Thyroid gland (tissue), 4 donors: ENCODE results near the gene PMF1. TPM values are rescaled to one million over a fixed set of nuclear protein-coding genes. Genes with fewer than 3 reads are reported as not detected.

Experiments
- DNase-seq, 2 donors: peaks; one replicate each; pipeline ENCODE4 v3.0.0-alpha.2; 2019
- H3K27ac ChIP-seq, 3 donors: fragments of 200-600 bp; sonication (generic); 1 replicate in 2 of 3; 2 replicates in 1 of 3; pipeline ENCODE4 v1.5.1; 2016 to 2019; ENCODE audit warnings: mild to moderate bottlenecking in 1 of 3, moderate library complexity in 1 of 3
- H3K27me3 ChIP-seq: fragments of 200-600 bp; sonication (generic); one replicate; pipeline ENCODE4 v1.5.1; 2019
- H3K36me3 ChIP-seq, 2 donors: fragments of 200-600 bp; sonication (generic); one replicate each; pipeline ENCODE4 v1.5.1; 2016 to 2019
- H3K4me1 ChIP-seq, 2 donors: fragments of 200-600 bp; sonication (generic); one replicate each; pipeline ENCODE4 v1.5.1; 2017 to 2019
- H3K4me3 ChIP-seq, 3 donors: fragments of 200-600 bp; sonication (generic); replicated peaks in 1 of 3; 1 replicate in 2 of 3; 2 replicates in 1 of 3; pipeline ENCODE4 v1.5.1; 2016; ENCODE audit warnings: mild to moderate bottlenecking in 1 of 3
- H3K9me3 ChIP-seq: fragments of 200-600 bp; sonication (generic); one replicate; pipeline ENCODE4 v1.5.1; 2017
- POLR2A ChIP-seq, 2 donors: fragments of 450-650 bp; IDR thresholded peaks; one replicate each; pipeline ENCODE4 v1.6.1; 2017; ENCODE audit warnings: antibody characterized with exemption in 2 of 2, mild to moderate bottlenecking in 2 of 2, moderate library complexity in 1 of 2
- WGBS, 2 donors: methylation state at CpG; one replicate each; pipeline ENCODE4 v1.1.5; 2017; 5-methylcytosine and 5-hydroxymethylcytosine counted together
- intact Hi-C: fragments of 100-400 bp; cut with DNase I; formaldehyde crosslinking; loops from one replicate; pipeline ENCODE4 v1.15.1; 2023
- total RNA-seq, 4 donors: library from RNA; depleted of rRNA; stranded (reverse); fragments of >200 nt; gene quantifications; one replicate each; pipeline ENCODE4 v1.2.3, GENCODE V29; 2016
- TF ChIP-seq, protein P1 (sequence below), 6 experiments: fragments of 200-600 bp in 3 of 6; fragments of 450-650 bp in 3 of 6; sonication (generic) in 3 of 6; IDR thresholded peaks; one replicate each; pipeline ENCODE4 v1.5.1; 2016 to 2019; ENCODE audit warnings: antibody characterized with exemption in 6 of 6, mild to moderate bottlenecking in 2 of 6, inconsistent platforms in 1 of 6, moderate library complexity in 1 of 6

PMF1 gene
- total RNA-seq, 4 donors from 2014 or later = 73.6 to 121 (median 107) TPM

DNA sequence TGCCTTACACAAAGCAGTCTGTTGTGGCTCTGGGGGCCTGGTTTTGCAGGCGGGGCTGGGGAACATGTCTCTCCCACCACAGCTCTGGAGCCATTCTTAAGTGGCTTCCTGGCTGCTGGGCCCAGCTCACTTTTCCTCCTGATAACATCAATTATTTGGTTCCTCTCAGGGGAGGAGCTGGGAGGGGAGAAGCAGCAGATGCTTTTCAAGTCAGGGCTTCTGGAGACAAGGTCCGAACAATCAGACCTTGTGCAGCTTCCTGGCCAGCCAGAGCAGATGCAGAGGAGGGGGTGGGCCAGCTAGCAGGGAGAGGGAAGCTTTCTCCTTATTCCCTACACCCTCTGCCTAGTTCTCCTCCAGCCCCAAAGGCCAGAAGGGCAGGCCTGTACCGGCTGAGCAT is 38.7 kb downstream of the PMF1 start:
- Histone ChIP-seq H3K9me3 (no peaks in the 10 kb centered on the region), H3K4me3 (no peak overlapping the region), H3K4me1 (peaks cover 0 to 16% of the 10 kb centered on the region in 2 donors), H3K27me3 (no peaks in the 10 kb centered on the region), H3K27ac (no peak overlapping the region), H3K36me3 (peaks cover 50 to 54% of the 10 kb centered on the region in 2 donors)
- intact Hi-C loops = no loop called here
- WGBS, 2 donors = 54% methylated on average over 3 of the region's 3 CpGs
- TF ChIP-seq, protein P1, sequence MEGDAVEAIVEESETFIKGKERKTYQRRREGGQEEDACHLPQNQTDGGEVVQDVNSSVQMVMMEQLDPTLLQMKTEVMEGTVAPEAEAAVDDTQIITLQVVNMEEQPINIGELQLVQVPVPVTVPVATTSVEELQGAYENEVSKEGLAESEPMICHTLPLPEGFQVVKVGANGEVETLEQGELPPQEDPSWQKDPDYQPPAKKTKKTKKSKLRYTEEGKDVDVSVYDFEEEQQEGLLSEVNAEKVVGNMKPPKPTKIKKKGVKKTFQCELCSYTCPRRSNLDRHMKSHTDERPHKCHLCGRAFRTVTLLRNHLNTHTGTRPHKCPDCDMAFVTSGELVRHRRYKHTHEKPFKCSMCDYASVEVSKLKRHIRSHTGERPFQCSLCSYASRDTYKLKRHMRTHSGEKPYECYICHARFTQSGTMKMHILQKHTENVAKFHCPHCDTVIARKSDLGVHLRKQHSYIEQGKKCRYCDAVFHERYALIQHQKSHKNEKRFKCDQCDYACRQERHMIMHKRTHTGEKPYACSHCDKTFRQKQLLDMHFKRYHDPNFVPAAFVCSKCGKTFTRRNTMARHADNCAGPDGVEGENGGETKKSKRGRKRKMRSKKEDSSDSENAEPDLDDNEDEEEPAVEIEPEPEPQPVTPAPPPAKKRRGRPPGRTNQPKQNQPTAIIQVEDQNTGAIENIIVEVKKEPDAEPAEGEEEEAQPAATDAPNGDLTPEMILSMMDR (IDR thresholded peaks at IDR 0.05) = no peak
- TF ChIP-seq POLR2A (IDR thresholded peaks at IDR 0.05) = no peak
- DNase-seq = no peak

DNA sequence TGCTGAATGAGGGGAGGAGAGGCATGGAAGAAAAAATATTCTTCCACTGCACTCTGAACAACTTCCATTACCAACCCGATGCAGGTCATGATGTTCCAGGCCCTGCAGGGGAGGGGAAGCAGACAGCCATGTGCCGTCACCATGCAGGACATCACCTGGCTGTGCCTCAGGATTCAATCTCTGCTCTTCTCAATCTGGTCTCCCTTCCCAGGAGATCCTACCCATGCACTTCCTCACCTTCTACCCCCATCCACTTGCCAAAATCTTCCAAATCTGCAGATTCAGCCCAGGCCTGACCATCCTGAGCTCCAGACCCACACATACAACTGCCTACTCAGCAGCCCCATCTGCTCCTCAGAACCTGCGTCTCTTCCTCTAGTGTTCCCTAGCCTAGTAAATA is 40.8 kb downstream of the PMF1 start:
- DNase-seq = no peak
- Histone ChIP-seq H3K9me3 (no peaks in the 10 kb centered on the region), H3K27me3 (no peaks in the 10 kb centered on the region), H3K36me3 (peaks cover 63 to 72% of the 10 kb centered on the region in 2 donors), H3K4me1 (no peaks in the 10 kb centered on the region), H3K4me3 (no peak overlapping the region), H3K27ac (no peak overlapping the region)
- no peak for TF ChIP-seq POLR2A (IDR thresholded peaks at IDR 0.05)
- TF ChIP-seq, protein P1 (IDR thresholded peaks at IDR 0.05) = no peak
- intact Hi-C loops = no loop called here
- WGBS, 2 donors = 96 to 97% methylated on average over 3 of the region's 3 CpGs

DNA sequence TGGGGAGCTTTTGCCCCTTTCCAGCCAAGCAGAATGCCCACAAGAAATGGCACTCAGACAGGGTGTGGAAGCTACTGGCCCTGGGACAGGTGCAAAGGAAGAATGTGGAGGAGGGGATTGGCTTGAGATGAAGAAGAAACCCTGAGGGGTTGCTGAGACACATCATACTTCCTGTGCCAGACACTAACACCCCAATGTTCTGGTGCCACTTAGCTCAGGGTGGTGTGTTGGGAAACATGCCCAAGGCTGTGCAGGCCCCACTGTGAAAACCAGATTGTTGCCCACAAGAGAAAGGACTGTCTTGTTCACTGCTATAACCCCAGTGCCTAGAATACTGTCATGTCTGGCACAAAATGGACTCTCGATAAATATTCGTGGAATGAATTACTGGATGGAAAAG is 44.9 kb downstream of the PMF1 start:
- H3K27me3 ChIP-seq = no peaks in the 10 kb centered on the region
- peaks cover 67 to 83% of the 10 kb centered on the region in 2 donors for H3K36me3 ChIP-seq
- WGBS, 2 donors = 96 to 97% methylated on average over 2 of the region's 2 CpGs
- H3K4me3 ChIP-seq = no peak overlapping the region
- intact Hi-C loops = no loop called here
- no peak for DNase-seq
- H3K4me1 ChIP-seq = no peaks in the 10 kb centered on the region
- TF ChIP-seq, protein P1 (IDR thresholded peaks at IDR 0.05) = no peak
- no peak for TF ChIP-seq POLR2A (IDR thresholded peaks at IDR 0.05)
- H3K27ac ChIP-seq = no peak overlapping the region
- no peaks in the 10 kb centered on the region for H3K9me3 ChIP-seq

DNA sequence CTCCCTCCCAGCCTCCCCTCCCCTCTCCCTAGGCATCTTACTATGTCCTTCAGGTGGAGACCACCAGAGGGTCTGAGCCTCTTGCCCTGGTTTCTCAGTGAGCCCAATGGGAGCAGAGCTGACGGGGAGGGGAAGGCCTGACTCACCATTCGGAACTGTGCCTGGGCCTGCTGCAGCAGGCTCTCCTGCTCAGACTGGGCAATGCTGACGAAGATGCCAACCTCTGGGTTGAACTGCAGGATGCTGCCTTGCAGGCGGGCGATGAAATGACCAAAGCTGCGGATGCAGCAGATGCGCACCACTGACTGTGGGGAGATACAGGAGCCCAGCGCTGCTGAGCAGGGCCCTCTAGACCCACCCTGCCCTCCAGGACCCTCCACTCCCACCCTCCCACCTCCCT is 46.1 kb downstream of the PMF1 start:
- H3K9me3 ChIP-seq = no peaks in the 10 kb centered on the region
- no peaks in the 10 kb centered on the region for H3K27me3 ChIP-seq
- H3K4me3 ChIP-seq = no peak overlapping the region
- 99 to 100% methylated on average over 2 to 8 of the region's 8 CpGs for WGBS, 2 donors
- no peak for DNase-seq
- no peak overlapping the region for H3K27ac ChIP-seq
- peaks cover 64 to 80% of the 10 kb centered on the region in 2 donors for H3K36me3 ChIP-seq
- TF ChIP-seq, protein P1 (IDR thresholded peaks at IDR 0.05) = no peak
- TF ChIP-seq POLR2A (IDR thresholded peaks at IDR 0.05) = no peak
- no peaks in the 10 kb centered on the region for H3K4me1 ChIP-seq
- intact Hi-C loops = no loop called here

DNA sequence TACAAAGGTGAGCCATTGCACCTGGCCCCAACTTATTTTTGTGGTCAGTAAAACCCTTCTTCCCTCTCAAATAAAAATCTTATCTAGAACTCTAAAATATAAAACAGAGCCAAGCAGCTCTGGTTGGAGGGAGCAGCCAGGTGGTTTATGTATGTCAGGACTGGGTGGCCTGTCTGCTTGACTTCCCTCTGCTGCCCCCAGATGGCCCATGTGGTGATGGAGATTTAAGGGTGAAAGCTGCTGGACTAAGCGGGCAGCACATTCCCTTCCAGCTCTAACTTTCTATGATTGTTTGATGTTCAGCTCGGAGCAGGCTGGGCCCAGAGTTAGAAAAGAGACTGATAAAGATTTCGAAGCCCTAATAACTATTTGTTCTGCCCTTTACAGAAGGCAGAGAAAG is 47.0 kb downstream of the PMF1 start:
- H3K27me3 ChIP-seq = no peaks in the 10 kb centered on the region
- H3K4me1 ChIP-seq = no peaks in the 10 kb centered on the region
- TF ChIP-seq, protein P1 (IDR thresholded peaks at IDR 0.05) = no peak
- H3K36me3 ChIP-seq = peaks cover 68 to 79% of the 10 kb centered on the region in 2 donors
- H3K9me3 ChIP-seq = no peaks in the 10 kb centered on the region
- 86 to 92% methylated on average over 3 of the region's 3 CpGs for WGBS, 2 donors
- no peak for DNase-seq
- no peak overlapping the region for H3K27ac ChIP-seq
- H3K4me3 ChIP-seq = no peak overlapping the region
- intact Hi-C loops = no loop called here
